Measurements from ENCODE around the gene ME3. TPM values are rescaled to one million over a fixed set of nuclear protein-coding genes. Genes with fewer than 3 reads are reported as not detected.

Gene ME3
- total RNA-seq, 1 donor from 2014 or later, result 49.6 TPM

DNA sequence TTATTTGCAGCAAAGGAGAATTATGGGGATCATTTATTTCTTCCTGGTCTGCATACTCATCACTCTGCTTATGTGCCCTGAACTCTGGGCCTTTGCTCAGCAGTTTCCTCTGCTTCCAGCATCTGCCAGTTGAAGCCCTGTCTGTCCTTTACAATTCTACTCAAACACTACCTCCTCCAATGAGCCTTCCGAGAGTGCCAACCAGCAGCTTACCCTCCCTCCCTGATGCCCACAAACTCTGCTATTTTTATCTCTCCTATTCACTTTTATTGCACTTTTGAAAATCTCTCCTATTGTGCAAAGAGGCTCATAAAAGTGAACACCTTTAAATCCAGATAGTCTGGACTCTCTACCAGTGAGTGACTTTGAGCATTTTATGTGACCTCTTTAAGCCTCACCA lies 3.6 kb upstream of the ME3 start:
- H3K4me3 ChIP-seq, result no peak overlapping the region
- H3K27me3 Mint-ChIP-seq (ENCODE audit: insufficient read depth, low read depth), result peaks cover 12% of the 10 kb centered on the region
- no peak overlapping the region for H2AFZ ChIP-seq (replicated peaks)
- peaks cover 60% of the 10 kb centered on the region for H3F3A ChIP-seq (ENCODE audit: low read depth)
- peaks cover 66% of the 10 kb centered on the region for H3K4me1 ChIP-seq
- H3K9ac ChIP-seq, result no peak overlapping the region
- H3K4me1 Mint-ChIP-seq, result peaks cover 46% of the 10 kb centered on the region
- no peaks in the 10 kb centered on the region for H3K9me3 ChIP-seq (ENCODE audit: low read depth)
- no peaks in the 10 kb centered on the region for H3K36me3 Mint-ChIP-seq
- TF ChIP-seq EZH2phosphoT487 (IDR thresholded peaks at IDR 0.05) (no peak), EZH2 (IDR thresholded peaks at IDR 0.05) (no peak)
- TF ChIP-seq, protein P1, sequence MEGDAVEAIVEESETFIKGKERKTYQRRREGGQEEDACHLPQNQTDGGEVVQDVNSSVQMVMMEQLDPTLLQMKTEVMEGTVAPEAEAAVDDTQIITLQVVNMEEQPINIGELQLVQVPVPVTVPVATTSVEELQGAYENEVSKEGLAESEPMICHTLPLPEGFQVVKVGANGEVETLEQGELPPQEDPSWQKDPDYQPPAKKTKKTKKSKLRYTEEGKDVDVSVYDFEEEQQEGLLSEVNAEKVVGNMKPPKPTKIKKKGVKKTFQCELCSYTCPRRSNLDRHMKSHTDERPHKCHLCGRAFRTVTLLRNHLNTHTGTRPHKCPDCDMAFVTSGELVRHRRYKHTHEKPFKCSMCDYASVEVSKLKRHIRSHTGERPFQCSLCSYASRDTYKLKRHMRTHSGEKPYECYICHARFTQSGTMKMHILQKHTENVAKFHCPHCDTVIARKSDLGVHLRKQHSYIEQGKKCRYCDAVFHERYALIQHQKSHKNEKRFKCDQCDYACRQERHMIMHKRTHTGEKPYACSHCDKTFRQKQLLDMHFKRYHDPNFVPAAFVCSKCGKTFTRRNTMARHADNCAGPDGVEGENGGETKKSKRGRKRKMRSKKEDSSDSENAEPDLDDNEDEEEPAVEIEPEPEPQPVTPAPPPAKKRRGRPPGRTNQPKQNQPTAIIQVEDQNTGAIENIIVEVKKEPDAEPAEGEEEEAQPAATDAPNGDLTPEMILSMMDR (IDR thresholded peaks at IDR 0.05), result no peak
- H3K9me3 Mint-ChIP-seq, result peaks cover 2% of the 10 kb centered on the region
- DNase-seq (ENCODE audit: low spot score), result no peak
- no peak overlapping the region for H3K4me3 Mint-ChIP-seq
- peaks cover 3% of the 10 kb centered on the region for H3K27me3 ChIP-seq
- H3K27ac ChIP-seq, result peak overlapping the region; percentile 96
- no peaks in the 10 kb centered on the region for H4K20me1 ChIP-seq (ENCODE audit: low read depth)
- H3K36me3 ChIP-seq, result no peaks in the 10 kb centered on the region
- peak overlapping the region; percentile 8 for H3K4me2 ChIP-seq
- no peak overlapping the region for H3K27ac Mint-ChIP-seq
- H3K79me2 ChIP-seq (ENCODE audit: low read depth), result peaks cover 9% of the 10 kb centered on the region

DNA sequence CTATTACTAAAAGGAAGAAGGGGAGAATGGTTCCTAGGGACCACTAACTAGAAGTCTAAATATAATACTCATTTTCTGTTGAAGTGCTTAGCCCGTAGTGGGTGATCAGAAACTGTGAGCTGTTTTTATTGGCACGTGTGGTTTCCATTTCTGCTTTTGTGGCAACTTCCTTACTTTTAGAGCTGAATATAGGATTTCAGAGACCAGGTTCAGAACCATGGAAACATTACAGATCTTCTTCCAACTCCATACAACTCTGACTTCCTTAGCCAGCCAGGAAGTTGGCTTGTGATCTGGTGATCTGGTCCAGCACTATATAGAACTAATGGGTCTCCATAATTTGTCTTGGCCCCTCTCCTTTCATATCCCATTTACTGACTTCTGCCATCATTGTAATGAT lies 2.6 kb upstream of the ME3 start:
- Mint-ChIP-seq H3K4me3 (no peak overlapping the region), H3K9me3 (peaks cover 2% of the 10 kb centered on the region), H3K4me1 (peaks cover 38% of the 10 kb centered on the region), H3K36me3 (no peaks in the 10 kb centered on the region), H3K27ac (no peak overlapping the region), H3K27me3 (ENCODE audit: insufficient read depth, low read depth) (peaks cover 16% of the 10 kb centered on the region)
- Histone ChIP-seq H3K9me3 (ENCODE audit: low read depth) (no peaks in the 10 kb centered on the region), H3K36me3 (no peaks in the 10 kb centered on the region), H3K79me2 (ENCODE audit: low read depth) (peaks cover 17% of the 10 kb centered on the region), H3K27me3 (peaks cover 7% of the 10 kb centered on the region), H2AFZ (replicated peaks) (no peak overlapping the region), H3K27ac (no peak overlapping the region), H3K4me2 (no peak overlapping the region), H3K9ac (no peak overlapping the region), H3F3A (ENCODE audit: low read depth) (peaks cover 59% of the 10 kb centered on the region), H4K20me1 (ENCODE audit: low read depth) (no peaks in the 10 kb centered on the region), H3K4me3 (no peak overlapping the region), H3K4me1 (peaks cover 66% of the 10 kb centered on the region)
- no peak for TF ChIP-seq EZH2phosphoT487 (IDR thresholded peaks at IDR 0.05)
- no peak for DNase-seq (ENCODE audit: low spot score)

DNA sequence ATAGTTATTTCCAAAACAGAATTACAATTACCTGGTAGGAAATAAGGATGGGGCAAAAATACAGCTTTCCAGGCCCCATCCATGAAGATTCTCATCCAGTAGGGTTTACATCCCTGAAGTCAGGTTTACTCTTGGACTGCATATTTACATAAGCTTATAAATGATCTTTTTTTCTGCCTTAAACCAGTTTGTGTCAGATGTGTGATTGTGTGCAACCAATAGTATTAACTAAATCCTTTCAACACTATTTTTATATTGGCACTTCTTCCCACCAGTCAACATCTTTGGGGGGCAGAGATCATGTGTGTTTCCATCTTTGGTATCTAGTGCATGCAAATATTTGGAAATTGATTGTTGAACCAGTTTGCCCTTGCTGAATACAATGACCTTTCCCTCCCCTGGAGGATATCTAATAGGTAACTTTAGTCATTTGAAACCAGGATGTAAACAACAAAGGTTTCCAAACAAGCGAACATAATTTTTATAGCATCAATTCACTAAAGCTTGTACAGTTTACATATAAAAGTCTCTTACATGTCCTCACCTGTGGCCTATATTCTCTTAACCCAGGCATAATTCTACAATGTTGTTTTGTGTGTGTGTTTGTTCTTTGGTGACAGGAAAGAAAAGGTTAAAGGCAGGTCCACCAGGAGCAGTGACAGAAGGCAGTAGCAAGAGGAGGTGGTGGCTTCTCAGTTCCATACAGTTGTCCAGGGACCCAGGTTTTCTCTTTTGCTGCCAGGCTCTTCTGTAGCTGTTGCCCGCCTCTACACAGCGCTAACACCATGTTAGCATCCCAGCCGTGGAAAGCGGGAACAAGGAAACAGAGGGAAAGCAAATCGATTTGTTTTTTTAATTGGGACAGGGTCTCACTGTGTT lies 1.7 kb upstream of the ME3 start:
- Histone ChIP-seq H2AFZ (replicated peaks) (no peak overlapping the region), H3K79me2 (ENCODE audit: low read depth) (peaks cover 18% of the 10 kb centered on the region), H3K4me1 (peaks cover 66% of the 10 kb centered on the region), H4K20me1 (ENCODE audit: low read depth) (no peaks in the 10 kb centered on the region), H3K4me3 (no peak overlapping the region), H3F3A (ENCODE audit: low read depth) (peaks cover 56% of the 10 kb centered on the region), H3K9me3 (ENCODE audit: low read depth) (no peaks in the 10 kb centered on the region), H3K27ac (no peak overlapping the region), H3K4me2 (no peak overlapping the region), H3K9ac (no peak overlapping the region), H3K36me3 (no peaks in the 10 kb centered on the region), H3K27me3 (peaks cover 7% of the 10 kb centered on the region)
- Mint-ChIP-seq H3K27me3 (ENCODE audit: insufficient read depth, low read depth) (peaks cover 17% of the 10 kb centered on the region), H3K27ac (no peak overlapping the region), H3K9me3 (peaks cover 2% of the 10 kb centered on the region), H3K36me3 (no peaks in the 10 kb centered on the region), H3K4me3 (no peak overlapping the region), H3K4me1 (peaks cover 46% of the 10 kb centered on the region)
- no peak for TF ChIP-seq EZH2 (IDR thresholded peaks at IDR 0.05)
- DNase-seq (ENCODE audit: low spot score), result no peak

DNA sequence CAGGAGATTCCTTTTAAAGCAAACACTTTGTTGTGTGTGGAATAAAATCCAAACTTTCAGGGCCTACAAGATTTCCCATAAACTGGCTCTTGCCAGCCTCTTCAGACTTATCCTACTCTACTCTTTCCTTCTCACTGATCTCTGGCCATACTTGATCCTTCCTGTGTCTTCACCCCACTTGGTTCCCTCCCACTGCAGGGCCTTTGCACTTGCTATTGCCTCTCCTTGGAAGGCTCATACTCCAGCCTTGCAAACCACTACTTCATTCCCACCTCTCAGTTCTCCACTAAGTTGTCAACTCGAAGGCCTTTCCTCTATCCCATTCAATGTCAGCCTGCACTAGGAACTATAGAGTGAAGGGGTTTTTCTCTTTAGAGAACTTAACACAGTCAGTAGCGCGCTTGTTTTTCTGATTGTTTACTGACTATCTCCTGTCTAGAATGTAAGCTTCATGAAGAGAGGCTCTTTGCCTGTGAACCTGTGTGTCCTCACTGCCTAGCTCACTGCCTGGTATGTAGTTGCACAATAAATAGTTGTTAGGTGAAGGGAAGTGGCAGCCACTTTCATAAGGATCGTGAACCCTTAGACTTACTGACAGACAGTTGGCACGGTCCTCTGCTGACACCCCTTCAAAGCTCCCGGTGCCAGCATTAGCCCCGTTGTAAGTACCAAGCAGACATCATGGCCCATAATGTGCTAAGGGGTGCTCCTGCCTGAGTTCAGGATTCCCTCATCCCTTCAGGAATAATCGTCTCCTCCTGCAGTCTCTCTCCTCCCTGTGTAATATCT lies 833 bp upstream of the ME3 start:
- peaks cover 17% of the 10 kb centered on the region for H3K27me3 Mint-ChIP-seq (ENCODE audit: insufficient read depth, low read depth)
- Histone ChIP-seq H3K4me1 (peaks cover 71% of the 10 kb centered on the region), H2AFZ (replicated peaks) (no peak overlapping the region), H3K4me3 (no peak overlapping the region), H4K20me1 (ENCODE audit: low read depth) (no peaks in the 10 kb centered on the region), H3K79me2 (ENCODE audit: low read depth) (peaks cover 26% of the 10 kb centered on the region), H3K27ac (no peak overlapping the region), H3K36me3 (peaks cover under 1% of the 10 kb centered on the region), H3K4me2 (no peak overlapping the region), H3K9ac (no peak overlapping the region), H3K27me3 (peaks cover 7% of the 10 kb centered on the region), H3K9me3 (ENCODE audit: low read depth) (no peaks in the 10 kb centered on the region), H3F3A (ENCODE audit: low read depth) (peaks cover 47% of the 10 kb centered on the region)
- no peak overlapping the region for H3K27ac Mint-ChIP-seq
- H3K4me1 Mint-ChIP-seq, result peaks cover 45% of the 10 kb centered on the region
- peaks cover 2% of the 10 kb centered on the region for H3K9me3 Mint-ChIP-seq
- H3K4me3 Mint-ChIP-seq, result peak overlapping the region; percentile 67
- no peak for DNase-seq (ENCODE audit: low spot score)
- no peaks in the 10 kb centered on the region for H3K36me3 Mint-ChIP-seq
- no peak for TF ChIP-seq EZH2phosphoT487 (IDR thresholded peaks at IDR 0.05)
- TF ChIP-seq, protein P1 (IDR thresholded peaks at IDR 0.05), result no peak
- TF ChIP-seq EZH2 (IDR thresholded peaks at IDR 0.05), result no peak

All from neural progenitor cell (in vitro differentiated cells).